Epithelial cell of proximal tubule (primary cell): ENCODE data around the gene TFF3. TPM values are rescaled to one million over a fixed set of nuclear protein-coding genes. Genes with fewer than 3 reads are reported as not detected.

ENCODE experiments used
- DNase-seq: peaks from one replicate; pipeline ENCODE4 v3.0.0-alpha.2; 2011; ENCODE audit warnings: low read depth
- H3K4me3 ChIP-seq: 2 replicates; pipeline ENCODE4 v1.5.1; 2011; ENCODE audit warnings: low read depth, mild to moderate bottlenecking, low read length
- total RNA-seq: library from RNA; depleted of rRNA; stranded (reverse); fragments of >200 nt; gene quantifications from 2 replicates; pipeline ENCODE4 v1.2.3, GENCODE V29; 2015
- TF ChIP-seq, protein P1 (sequence below): conservative IDR thresholded peaks from 2 replicates; pipeline ENCODE4 v1.5.1; 2012; ENCODE audit warnings: low read depth, mild to moderate bottlenecking, low read length

TFF3 gene
- total RNA-seq, 1 donor from 2014 or later, result 1.0 TPM

- TF ChIP-seq, protein P1, sequence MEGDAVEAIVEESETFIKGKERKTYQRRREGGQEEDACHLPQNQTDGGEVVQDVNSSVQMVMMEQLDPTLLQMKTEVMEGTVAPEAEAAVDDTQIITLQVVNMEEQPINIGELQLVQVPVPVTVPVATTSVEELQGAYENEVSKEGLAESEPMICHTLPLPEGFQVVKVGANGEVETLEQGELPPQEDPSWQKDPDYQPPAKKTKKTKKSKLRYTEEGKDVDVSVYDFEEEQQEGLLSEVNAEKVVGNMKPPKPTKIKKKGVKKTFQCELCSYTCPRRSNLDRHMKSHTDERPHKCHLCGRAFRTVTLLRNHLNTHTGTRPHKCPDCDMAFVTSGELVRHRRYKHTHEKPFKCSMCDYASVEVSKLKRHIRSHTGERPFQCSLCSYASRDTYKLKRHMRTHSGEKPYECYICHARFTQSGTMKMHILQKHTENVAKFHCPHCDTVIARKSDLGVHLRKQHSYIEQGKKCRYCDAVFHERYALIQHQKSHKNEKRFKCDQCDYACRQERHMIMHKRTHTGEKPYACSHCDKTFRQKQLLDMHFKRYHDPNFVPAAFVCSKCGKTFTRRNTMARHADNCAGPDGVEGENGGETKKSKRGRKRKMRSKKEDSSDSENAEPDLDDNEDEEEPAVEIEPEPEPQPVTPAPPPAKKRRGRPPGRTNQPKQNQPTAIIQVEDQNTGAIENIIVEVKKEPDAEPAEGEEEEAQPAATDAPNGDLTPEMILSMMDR, result no peak
- no peak for DNase-seq
- H3K4me3 ChIP-seq, result no peak overlapping the region
Measured at GRCh38 chr21:42341776-42342542, 26.8 kb upstream of the TFF3 start.

GRCh38 chr21:42340187-42341050 lies 25.2 kb upstream of the TFF3 start:
- TF ChIP-seq, protein P1, result no peak
- H3K4me3 ChIP-seq, result no peak overlapping the region
- no peak for DNase-seq

DNA sequence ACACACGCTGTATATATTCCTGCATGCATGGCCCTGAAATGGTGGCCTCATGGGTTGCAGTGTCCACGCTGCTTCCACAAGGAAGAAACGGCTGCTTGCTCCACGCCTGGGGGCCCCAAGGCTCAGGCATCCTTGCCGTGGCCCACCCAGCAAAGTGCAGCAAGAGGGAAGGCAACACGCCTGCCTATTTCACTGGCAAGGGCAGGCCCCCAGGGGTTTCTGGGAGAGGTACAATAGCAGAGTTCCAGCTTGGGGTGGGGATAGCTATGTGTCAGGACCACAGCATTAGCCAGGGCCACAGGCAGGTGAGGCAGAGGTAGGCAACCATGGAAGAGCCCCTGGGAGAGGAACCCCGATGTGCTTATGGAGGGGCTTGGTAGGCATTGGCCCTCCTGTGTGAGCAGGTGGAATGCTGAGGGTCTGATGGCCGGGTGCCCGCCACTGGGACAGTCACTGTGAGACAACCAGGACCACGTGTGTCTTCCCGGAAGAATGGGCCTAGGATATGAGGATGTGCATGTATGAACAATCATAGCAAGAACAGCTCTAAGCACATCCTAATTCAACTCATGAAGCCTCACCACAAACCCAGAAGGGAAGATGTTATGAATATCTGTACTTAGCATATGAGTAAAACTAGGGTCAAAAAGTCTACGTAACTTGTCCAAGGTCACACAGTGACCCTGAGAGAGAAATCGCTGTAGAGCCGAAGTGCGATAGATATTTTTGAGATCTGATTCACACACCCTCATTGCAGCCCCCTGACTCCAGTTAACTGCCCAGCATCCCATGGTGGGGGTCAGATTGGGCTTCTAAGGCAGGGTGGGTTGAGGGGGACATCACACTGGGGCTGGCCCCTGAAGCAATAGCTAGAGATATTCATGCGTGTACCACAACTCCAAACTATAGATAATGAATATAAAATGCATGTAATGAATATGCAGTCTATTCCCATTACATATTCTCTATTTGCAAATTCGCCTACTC lies 23.8 kb upstream of the TFF3 start:
- H3K4me3 ChIP-seq, result no peak overlapping the region
- no peak for DNase-seq
- TF ChIP-seq, protein P1, result no peak

DNA sequence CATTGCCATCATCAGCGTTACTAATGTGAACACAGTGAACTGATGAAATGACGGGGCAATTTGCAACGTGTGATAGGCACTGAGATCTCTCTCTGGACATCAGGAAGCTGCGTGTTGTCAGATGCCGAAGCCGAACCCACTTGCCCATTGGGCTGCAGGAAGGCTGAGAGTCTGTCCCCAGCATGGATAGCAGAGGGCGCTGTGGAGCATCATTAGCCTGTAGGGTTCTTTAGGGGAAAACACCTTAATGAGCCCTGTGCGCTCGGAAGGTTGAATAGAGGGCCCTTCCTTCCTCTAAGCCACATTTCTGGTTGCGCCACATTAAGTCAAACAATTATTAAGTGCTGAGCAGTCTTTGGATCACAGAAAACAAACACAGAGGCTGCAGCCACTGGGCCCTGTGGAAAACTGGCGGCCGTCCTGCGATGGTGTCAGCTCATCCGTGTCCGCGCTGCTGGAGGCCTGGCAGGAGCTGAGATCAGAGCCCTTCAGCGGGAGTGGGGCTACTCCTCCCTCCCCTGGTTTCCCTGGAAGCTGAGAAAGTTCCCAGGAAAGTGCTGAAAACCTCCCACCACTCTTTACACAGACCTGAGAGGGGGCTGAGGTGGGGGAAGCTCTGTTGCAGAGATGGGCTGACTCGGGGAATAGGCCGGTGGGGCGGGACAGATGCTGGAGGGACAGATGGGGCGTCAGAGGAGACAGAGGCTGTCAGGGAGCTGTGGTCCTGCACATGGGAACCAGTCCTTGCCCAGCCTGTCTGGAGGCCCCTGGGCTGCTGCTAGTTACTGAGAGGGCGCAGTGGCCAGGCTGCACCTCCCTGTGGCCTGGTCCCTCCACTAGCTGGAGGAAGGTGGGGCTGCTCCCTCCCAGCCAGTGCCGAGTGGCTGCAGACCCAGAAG lies 22.9 kb upstream of the TFF3 start:
- no peak overlapping the region for H3K4me3 ChIP-seq
- DNase-seq, result peak; percentile 68
- TF ChIP-seq, protein P1, result peak; percentile 93

- TF ChIP-seq, protein P1, result no peak
- no peak for DNase-seq
- no peak overlapping the region for H3K4me3 ChIP-seq
Measured at GRCh38 chr21:42337276-42337675, 22.1 kb upstream of the TFF3 start.

DNA sequence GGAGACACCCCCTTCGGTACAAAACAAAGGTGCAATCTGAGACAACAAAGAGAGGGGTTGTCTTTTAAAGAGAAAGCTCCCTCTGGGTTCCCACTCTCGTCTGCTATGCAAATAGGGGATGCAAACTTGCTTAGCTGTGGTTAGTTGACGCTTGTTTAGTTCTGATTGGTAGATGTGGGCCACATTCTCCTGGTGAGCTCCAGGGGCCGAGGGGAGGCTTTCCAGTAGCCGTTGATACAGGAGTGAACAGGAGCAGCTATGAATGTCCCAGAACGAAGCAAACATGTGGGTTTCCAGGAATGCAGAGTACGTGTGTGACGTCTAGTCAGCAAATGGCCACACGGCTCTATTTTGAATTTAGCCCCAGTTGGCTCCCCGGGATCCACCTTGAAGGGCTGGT lies 20.8 kb upstream of the TFF3 start:
- DNase-seq, result no peak
- TF ChIP-seq, protein P1, result no peak

More for the DNA sequence above, 20.8 kb upstream of the TFF3 start:
- H3K4me3 ChIP-seq, result no peak overlapping the region
